Heart right ventricle (tissue), 16 donors: ENCODE data around the gene TACSTD2. TPM values are rescaled to one million over a fixed set of nuclear protein-coding genes. Genes with fewer than 3 reads are reported as not detected.
A peak's percentile ranks its signal among the peaks of the same experiment; 100 is the strongest.

Source experiments
- ATAC-seq, 8 donors: fragments of 200-7000 bp; cut with Tn5 transposase; one replicate each; pipeline ENCODE4 v1.9.1; 2020; ENCODE audit warnings: mild to moderate bottlenecking in 8 of 8, moderate library complexity in 8 of 8, moderate number of reproducible peaks in 1 of 8
- DNase-seq, 2 donors: peaks; one replicate each; pipeline ENCODE4 v3.0.0-alpha.2; 2020
- H3K27ac ChIP-seq, 10 donors: fragments of 200-600 bp; sonication (generic) in 2 of 10; one replicate each; pipeline versions ENCODE4 v1.5.0 to v1.8.0; 2020 to 2022; ENCODE audit warnings: mild to moderate bottlenecking in 3 of 10
- H3K27me3 ChIP-seq, 7 donors: fragments of 200-600 bp; one replicate each; pipeline ENCODE4 v1.8.0; 2021 to 2022; ENCODE audit warnings: mild to moderate bottlenecking in 2 of 7
- H3K36me3 ChIP-seq, 9 donors: fragments of 200-600 bp; sonication (generic) in 1 of 9; one replicate each; pipeline versions ENCODE4 v1.5.0 to v1.8.0; 2020 to 2022; ENCODE audit warnings: mild to moderate bottlenecking in 2 of 9
- H3K4me1 ChIP-seq, 9 donors: fragments of 200-600 bp; sonication (generic) in 1 of 9; one replicate each; pipeline versions ENCODE4 v1.5.0 to v1.8.0; 2020 to 2022; ENCODE audit warnings: mild to moderate bottlenecking in 4 of 9
- H3K4me3 ChIP-seq, 10 donors: fragments of 200-600 bp; sonication (generic) in 2 of 10; one replicate each; pipeline versions ENCODE4 v1.5.0 to v1.8.0; 2020 to 2022; ENCODE audit warnings: mild to moderate bottlenecking in 7 of 10, moderate library complexity in 2 of 10
- H3K9me3 ChIP-seq, 11 donors: fragments of 200-600 bp in 10 of 11; sonication (generic) in 2 of 11; one replicate each; pipeline versions ENCODE4 v1.5.0 to v1.8.0; 2013 to 2022; ENCODE audit warnings: mild to moderate bottlenecking in 2 of 11, control low read depth in 1 of 11, moderate library complexity in 1 of 11
- WGBS, 2 donors: extraction: QIAGEN DNeasy Blood & Tissue Kit; methylation state at CpG; one replicate each; pipeline ENCODE4 v1.1.7; 2013; ENCODE audit warnings: inconsistent platforms in 1 of 2; 5-methylcytosine and 5-hydroxymethylcytosine counted together
- intact Hi-C, 10 donors: fragments of 100-400 bp; cut with DNase I; formaldehyde crosslinking; loops; one replicate each; pipeline versions ENCODE4 v1.11.1 to v1.14.2; 2022
- polyA plus RNA-seq, 2 donors: library from polyadenylated mRNA; stranded (reverse); fragments of 200-250 nt; gene quantifications; one replicate each; pipeline ENCODE4 v1.2.3, GENCODE V29; 2013
- total RNA-seq, 10 donors: library from RNA; stranded (reverse); fragmentation: NEBNext Ultra II Directional in 3 of 10; extraction: Animal tissue kit (Norgen Biotek cat#: 25700) in 3 of 10; gene quantifications; one replicate each; pipeline versions ENCODE4 v1.2.1 to v1.2.4, GENCODE V29; 2021 to 2023
- TF ChIP-seq, protein P1 (sequence below), 9 donors: fragments of 200-600 bp; sonication (generic) in 2 of 9; IDR thresholded peaks; one replicate each; pipeline versions ENCODE4 v1.5.0 to v1.8.0; 2021 to 2022; ENCODE audit warnings: antibody characterized with exemption in 9 of 9, mild to moderate bottlenecking in 5 of 9, moderate library complexity in 1 of 9
- donor health status: Arrhythmogenic right ventricular cardiomyopathy.
- donor health status: ischemic (EF 13 %, LVEDD 7.1; RV severe dilation, severe dysfunction).
- donor health status: healthy with polysubstance abuse.
- donor health status: DM: no; HTN: yes; CAD: no.
- donor health status: DM: no; HTN: no; CAD: no.
- donor health status: ischemic (EF 25% LVEDD 6.9; RV normal size, moderate dysfunction).
- donor health status: ischemic (EF 25% LVEDD 5.7; RV mildly dilated, moderate dysfunction).
- donor health status: healthy.
- donor health status: DM: yes; HTN: yes; CAD: no.
- donor health status: Ischemic cardiomyopathy.
- donor health status: ischemic (EF 35%, LVEDD 5.7; RV mildly dilated, moderate dysfunction).
- donor health status: nonischemic (EF 11% LVEDD 7.7; RV severe dilation, severe dysfunction).
- donor health status: DM: yes; HTN: yes; CAD: no.
- donor health status: PGD.
- donor health status: ischemic (EF 29% LVEDD 5.4; RV normal size, mild dysfunction).
- donor health status: nonischemic (EF 23%, LVEDD 6.1; RV moderate dilation, normal function).

TACSTD2 gene
- total and polyA plus RNA-seq, 12 donors: 0.14 to 0.35 (median 0.21) TPM; not detected in 3

DNA sequence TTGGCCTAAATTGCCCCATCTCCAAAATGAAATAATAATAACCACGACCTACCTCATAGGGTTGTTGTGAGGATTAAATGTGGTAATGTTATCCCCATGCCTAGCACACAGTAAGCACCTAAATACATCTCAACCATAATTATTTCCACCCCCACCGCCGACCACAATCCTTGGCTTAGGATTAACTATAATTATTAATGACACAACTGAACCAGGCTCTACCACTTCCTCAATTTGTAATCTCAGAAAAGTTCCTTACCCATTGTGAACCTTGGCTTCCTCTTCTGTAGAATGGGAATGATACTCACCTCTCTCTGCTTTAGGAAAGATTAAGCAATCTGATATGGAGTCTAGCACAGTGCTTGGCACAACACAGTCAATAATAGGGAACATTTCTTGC is 44.3 kb upstream of the TACSTD2 start:
- H3K9me3 ChIP-seq: no peaks in the 10 kb centered on the region
- no peak for DNase-seq
- no peak overlapping the region for H3K27ac ChIP-seq
- ATAC-seq: no peak
- no peaks in the 10 kb centered on the region for H3K27me3 ChIP-seq
- 87 to 92% methylated on average over 3 of the region's 3 CpGs for WGBS, 2 donors
- intact Hi-C loops: no loop called here
- H3K36me3 ChIP-seq: no peaks in the 10 kb centered on the region
- peaks cover 0 to 36% (median 14%) of the 10 kb centered on the region in 9 donors for H3K4me1 ChIP-seq
- TF ChIP-seq, protein P1, sequence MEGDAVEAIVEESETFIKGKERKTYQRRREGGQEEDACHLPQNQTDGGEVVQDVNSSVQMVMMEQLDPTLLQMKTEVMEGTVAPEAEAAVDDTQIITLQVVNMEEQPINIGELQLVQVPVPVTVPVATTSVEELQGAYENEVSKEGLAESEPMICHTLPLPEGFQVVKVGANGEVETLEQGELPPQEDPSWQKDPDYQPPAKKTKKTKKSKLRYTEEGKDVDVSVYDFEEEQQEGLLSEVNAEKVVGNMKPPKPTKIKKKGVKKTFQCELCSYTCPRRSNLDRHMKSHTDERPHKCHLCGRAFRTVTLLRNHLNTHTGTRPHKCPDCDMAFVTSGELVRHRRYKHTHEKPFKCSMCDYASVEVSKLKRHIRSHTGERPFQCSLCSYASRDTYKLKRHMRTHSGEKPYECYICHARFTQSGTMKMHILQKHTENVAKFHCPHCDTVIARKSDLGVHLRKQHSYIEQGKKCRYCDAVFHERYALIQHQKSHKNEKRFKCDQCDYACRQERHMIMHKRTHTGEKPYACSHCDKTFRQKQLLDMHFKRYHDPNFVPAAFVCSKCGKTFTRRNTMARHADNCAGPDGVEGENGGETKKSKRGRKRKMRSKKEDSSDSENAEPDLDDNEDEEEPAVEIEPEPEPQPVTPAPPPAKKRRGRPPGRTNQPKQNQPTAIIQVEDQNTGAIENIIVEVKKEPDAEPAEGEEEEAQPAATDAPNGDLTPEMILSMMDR (IDR thresholded peaks at IDR 0.05): no peak
- H3K4me3 ChIP-seq: no peak overlapping the region

DNA sequence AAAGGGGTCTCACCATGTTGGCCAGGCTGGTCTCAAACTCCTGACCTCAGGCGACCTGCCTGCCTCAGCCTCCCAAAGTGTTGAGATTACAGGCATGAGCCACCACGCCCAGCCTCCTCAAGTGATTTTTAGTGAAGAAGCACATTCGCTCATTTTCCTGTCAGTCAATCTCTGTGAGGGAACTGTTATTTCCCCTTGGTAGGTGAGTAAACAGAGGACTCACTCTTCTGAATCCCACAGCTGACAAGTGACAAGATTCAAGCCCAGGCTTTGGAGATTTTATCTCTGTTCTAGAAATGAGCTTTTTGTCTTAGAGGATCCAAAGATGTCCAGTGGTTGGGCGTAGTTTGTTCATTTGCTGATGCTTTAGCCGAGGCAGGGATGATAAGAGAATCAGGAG is 43.9 kb upstream of the TACSTD2 start:
- 74 to 78% methylated on average over 5 of the region's 5 CpGs for WGBS, 2 donors
- Histone ChIP-seq H3K36me3 (no peaks in the 10 kb centered on the region), H3K27me3 (no peaks in the 10 kb centered on the region), H3K9me3 (no peaks in the 10 kb centered on the region), H3K4me3 (no peak overlapping the region), H3K4me1 (peaks cover 0 to 36% (median 14%) of the 10 kb centered on the region in 9 donors), H3K27ac (no peak overlapping the region)
- intact Hi-C loops: no loop called here
- DNase-seq (no peak), ATAC-seq (no peak)
- TF ChIP-seq, protein P1 (IDR thresholded peaks at IDR 0.05): no peak

DNA sequence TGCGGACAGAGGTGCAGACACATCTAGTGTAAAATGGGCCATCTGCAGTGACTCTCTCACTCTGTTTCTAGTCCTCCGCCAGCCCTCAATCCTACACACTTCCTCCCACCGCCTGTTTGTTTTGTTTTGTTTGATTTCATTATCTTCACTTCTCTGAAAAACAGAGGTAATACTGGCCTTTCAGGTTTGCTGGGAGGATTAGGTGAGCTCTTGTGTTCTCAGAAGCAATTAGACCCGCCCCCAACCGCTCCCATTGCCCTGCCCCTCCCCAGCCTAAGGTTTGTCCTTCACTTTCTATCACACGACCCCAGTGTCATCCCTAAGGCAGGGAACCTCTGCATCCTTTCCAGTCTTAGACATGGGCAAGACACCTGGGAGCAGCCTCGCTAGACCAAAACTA is 43.2 kb upstream of the TACSTD2 start:
- Histone ChIP-seq H3K27me3 (no peaks in the 10 kb centered on the region), H3K36me3 (no peaks in the 10 kb centered on the region), H3K9me3 (no peaks in the 10 kb centered on the region), H3K4me1 (peaks cover 0 to 36% (median 14%) of the 10 kb centered on the region in 9 donors), H3K4me3 (no peak overlapping the region), H3K27ac (no peak overlapping the region)
- 83 to 87% methylated on average over 7 of the region's 7 CpGs for WGBS, 2 donors
- TF ChIP-seq, protein P1 (IDR thresholded peaks at IDR 0.05): no peak
- ATAC-seq: no peak
- no peak for DNase-seq
- intact Hi-C loops: no loop called here

DNA sequence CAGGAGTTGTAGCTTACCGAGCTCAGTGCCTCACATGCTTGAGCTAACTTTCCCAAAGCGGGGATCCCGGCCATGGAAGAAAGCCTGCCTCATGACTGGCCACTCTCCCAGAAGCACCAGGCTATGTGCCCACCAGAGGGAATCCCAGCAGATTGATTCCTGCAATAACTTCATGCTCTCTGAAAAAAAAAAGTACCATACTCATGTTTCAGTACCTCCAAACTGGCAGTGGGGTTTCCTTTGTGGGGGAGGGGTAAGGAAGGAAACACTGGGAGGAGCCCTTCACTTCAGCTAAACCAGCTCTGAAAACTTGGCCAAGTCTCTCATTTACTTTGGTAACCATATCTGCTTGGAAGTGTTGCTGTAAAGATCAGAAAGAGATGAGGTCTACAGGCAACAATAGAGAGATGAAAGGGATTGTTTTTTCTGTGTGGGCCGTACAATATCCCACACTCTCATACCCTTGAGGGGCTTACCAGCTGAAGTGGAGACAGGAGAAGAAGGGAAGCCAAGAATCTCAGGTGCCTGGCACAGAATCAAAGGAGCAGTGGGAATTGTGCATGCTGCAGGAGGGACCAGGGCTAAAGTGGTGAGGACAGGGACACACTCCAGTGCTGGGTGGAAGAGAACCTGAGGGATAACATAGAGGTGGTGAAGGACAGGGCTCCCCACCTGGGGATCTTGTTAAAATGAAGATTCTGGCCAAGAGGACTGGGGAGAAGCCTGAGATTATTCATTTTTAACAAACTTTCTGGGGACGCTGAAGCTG is 42.4 kb upstream of the TACSTD2 start:
- TF ChIP-seq, protein P1 (IDR thresholded peaks at IDR 0.05): no peak
- H3K36me3 ChIP-seq: no peaks in the 10 kb centered on the region
- H3K4me3 ChIP-seq: no peak overlapping the region
- peaks cover 0 to 36% (median 14%) of the 10 kb centered on the region in 9 donors for H3K4me1 ChIP-seq
- 62 to 75% methylated on average over 5 of the region's 5 CpGs for WGBS, 2 donors
- ATAC-seq (peak in 4 of 8 donors; percentile 52 to 65 (median 58)), DNase-seq (peak in 1 of 2 donors; percentile 8)
- peak overlapping the region in 1 of 10 donors; percentile 25 for H3K27ac ChIP-seq
- no peaks in the 10 kb centered on the region for H3K27me3 ChIP-seq
- intact Hi-C loops: no loop called here
- H3K9me3 ChIP-seq: no peaks in the 10 kb centered on the region
